Nucleus accumbens (tissue), 56 donors: ENCODE results near the gene PAPPA2.
"Not testable (repeated sequence)": the region's sequence is repeated elsewhere in the genome, so short reads cannot be mapped to it uniquely, and the experiment has no call there.

Experiments
- DNase-seq, 56 donors: peaks; one replicate each; lab custom pipeline; 2025; lab: John Stamatoyannopoulos, UW

Gene PAPPA2

GRCh38 chr1:176462674-176463378, at the start of gene PAPPA2:
Gene PAPPA2 (plus strand): TSS chr1:176463175. CDS start chr1:176556323, 93,148 bp downstream.
- DNase-seq = no peak

GRCh38 chr1:176416777-176417176, 46.2 kb upstream of the PAPPA2 start:
- no peak for DNase-seq

GRCh38 chr1:176419608-176420007, 43.4 kb upstream of the PAPPA2 start:
- DNase-seq = not testable (repeated sequence)

GRCh38 chr1:176434234-176434633, 28.7 kb upstream of the PAPPA2 start:
- DNase-seq = no peak

GRCh38 chr1:176436251-176436650, 26.7 kb upstream of the PAPPA2 start:
- DNase-seq = no peak

- no peak for DNase-seq
Observed at GRCh38 chr1:176440176-176440575, 22.8 kb upstream of the PAPPA2 start.

GRCh38 chr1:176444286-176444685, 18.7 kb upstream of the PAPPA2 start:
- DNase-seq = no peak

GRCh38 chr1:176445402-176445801, 17.6 kb upstream of the PAPPA2 start:
- DNase-seq = no peak

GRCh38 chr1:176448340-176448739, 14.6 kb upstream of the PAPPA2 start:
- no peak for DNase-seq

- no peak for DNase-seq
Observed at GRCh38 chr1:176450526-176450925, 12.4 kb upstream of the PAPPA2 start.

GRCh38 chr1:176451741-176452140, 11.2 kb upstream of the PAPPA2 start:
- DNase-seq = not testable (repeated sequence)

GRCh38 chr1:176456795-176457194, 6.2 kb upstream of the PAPPA2 start:
- DNase-seq = no peak

- DNase-seq = no peak
Observed at GRCh38 chr1:176460544-176461336, 2.2 kb upstream of the PAPPA2 start.

GRCh38 chr1:176461576-176461975, 1.4 kb upstream of the PAPPA2 start:
- DNase-seq = no peak

- DNase-seq = no peak
Observed at GRCh38 chr1:176466514-176466913, 3.5 kb downstream of the PAPPA2 start.

GRCh38 chr1:176469450-176470010, 6.6 kb downstream of the PAPPA2 start:
- DNase-seq = no peak

- no peak for DNase-seq
Observed at GRCh38 chr1:176471338-176472121, 8.6 kb downstream of the PAPPA2 start.

- DNase-seq = no peak
Observed at GRCh38 chr1:176479971-176480370, 17.0 kb downstream of the PAPPA2 start.

- DNase-seq = no peak
Observed at GRCh38 chr1:176480750-176481149, 17.8 kb downstream of the PAPPA2 start.

GRCh38 chr1:176485083-176485482, 22.1 kb downstream of the PAPPA2 start:
- DNase-seq = no peak

GRCh38 chr1:176494436-176494835, 31.5 kb downstream of the PAPPA2 start:
- DNase-seq = no peak
